GM18868 (cell line): Measurements from ENCODE around the gene COLGALT1.
"Not testable (repeated sequence)": the region's sequence is repeated elsewhere in the genome, so short reads cannot be mapped to it uniquely, and the experiment has no call there.

Source experiments
- ATAC-seq: cut with Tn5 transposase; IDR thresholded peaks from one replicate; pipeline ENCODE4 v1.9.1; 2021; ENCODE audit warnings: mild to moderate bottlenecking, moderate library complexity; ENCODE audit not compliant: unreplicated experiment

The COLGALT1 gene

GRCh38 chr19:17532116-17532515 lies 23.3 kb upstream of the COLGALT1 start:
- ATAC-seq = no peak

GRCh38 chr19:17532557-17532956 lies 22.9 kb upstream of the COLGALT1 start:
- no peak for ATAC-seq

GRCh38 chr19:17534767-17535166 lies 20.7 kb upstream of the COLGALT1 start:
- no peak for ATAC-seq

GRCh38 chr19:17536955-17537354 lies 18.5 kb upstream of the COLGALT1 start:
- no peak for ATAC-seq

- no peak for ATAC-seq
These were observed 16.7 kb upstream of the COLGALT1 start for GRCh38 chr19:17538684-17539237.

- ATAC-seq = no peak
These were observed 16.0 kb upstream of the COLGALT1 start for GRCh38 chr19:17539238-17540117.

GRCh38 chr19:17540174-17540573 lies 15.3 kb upstream of the COLGALT1 start:
- ATAC-seq = no peak

GRCh38 chr19:17541184-17541759 lies 14.2 kb upstream of the COLGALT1 start:
- no peak for ATAC-seq

GRCh38 chr19:17542042-17542441 lies 13.4 kb upstream of the COLGALT1 start:
- ATAC-seq = no peak

GRCh38 chr19:17542793-17543582 lies 12.5 kb upstream of the COLGALT1 start:
- no peak for ATAC-seq

- ATAC-seq = no peak
These were observed 11.5 kb upstream of the COLGALT1 start for GRCh38 chr19:17543986-17544385.

- ATAC-seq = no peak
These were observed 11.0 kb upstream of the COLGALT1 start for GRCh38 chr19:17544418-17544817.

- ATAC-seq = no peak
These were observed 7.3 kb upstream of the COLGALT1 start for GRCh38 chr19:17548145-17548544.

GRCh38 chr19:17549085-17549740 lies 6.2 kb upstream of the COLGALT1 start:
- ATAC-seq = no peak

GRCh38 chr19:17550076-17550667 lies 5.3 kb upstream of the COLGALT1 start:
- no peak for ATAC-seq

GRCh38 chr19:17552735-17553134 lies 2.7 kb upstream of the COLGALT1 start:
- ATAC-seq = not testable (repeated sequence)

GRCh38 chr19:17553256-17553655 lies 2.2 kb upstream of the COLGALT1 start:
- ATAC-seq = no peak

GRCh38 chr19:17554968-17555479 lies 425 bp upstream of the COLGALT1 start:
- no peak for ATAC-seq

GRCh38 chr19:17555929-17556813 lies 722 bp downstream of the COLGALT1 start:
- ATAC-seq = peak; percentile 33
